ENCODE data around the gene DDX24. TPM values are rescaled to one million over a fixed set of nuclear protein-coding genes. Genes with fewer than 3 reads are reported as not detected.

DDX24 gene
- total RNA-seq, 2 donors from 2014 or later: 136 to 393 TPM

DNA sequence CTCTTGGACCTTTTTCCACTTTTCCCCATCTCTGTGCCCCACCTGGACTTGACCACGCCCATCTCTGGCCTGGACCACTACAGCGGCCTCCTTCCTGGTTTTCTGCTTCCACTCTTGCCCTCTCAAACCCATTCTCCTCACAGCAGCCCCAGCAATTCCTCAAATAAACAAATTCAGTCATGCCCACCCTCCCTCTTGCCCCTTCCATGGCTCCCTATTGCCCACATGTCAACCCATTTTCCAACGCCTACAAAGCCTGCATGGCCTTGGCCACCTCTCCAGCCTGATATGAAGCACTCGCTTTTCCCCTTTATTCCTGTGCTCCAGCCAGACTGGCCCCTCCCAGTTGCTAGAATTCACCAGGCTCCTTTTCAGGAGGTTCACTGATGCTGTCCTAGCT is 60.7 kb downstream of the DDX24 start:
- no peak for DNase-seq (ENCODE audit: low spot score)
- WGBS: 89% methylated on average over 4 of the region's 4 CpGs
- no peaks in the 10 kb centered on the region for H3K36me3 ChIP-seq
- no peaks in the 10 kb centered on the region for H3K27me3 ChIP-seq (replicated peaks; ENCODE audit: insufficient read depth)
- no peak for TF ChIP-seq POLR2A (IDR thresholded peaks at IDR 0.05)
- no peak for TF ChIP-seq CTCF (IDR thresholded peaks at IDR 0.05)
- no peak for TF ChIP-seq POLR2AphosphoS5 (IDR thresholded peaks at IDR 0.05)
- H3K9me3 ChIP-seq: no peaks in the 10 kb centered on the region
- no peak overlapping the region for H3K27ac ChIP-seq
- H3K4me3 ChIP-seq: no peak overlapping the region
- H3K4me1 ChIP-seq (replicated peaks): no peaks in the 10 kb centered on the region
- intact Hi-C loops (cut with DNase I): no loop called here

DNA sequence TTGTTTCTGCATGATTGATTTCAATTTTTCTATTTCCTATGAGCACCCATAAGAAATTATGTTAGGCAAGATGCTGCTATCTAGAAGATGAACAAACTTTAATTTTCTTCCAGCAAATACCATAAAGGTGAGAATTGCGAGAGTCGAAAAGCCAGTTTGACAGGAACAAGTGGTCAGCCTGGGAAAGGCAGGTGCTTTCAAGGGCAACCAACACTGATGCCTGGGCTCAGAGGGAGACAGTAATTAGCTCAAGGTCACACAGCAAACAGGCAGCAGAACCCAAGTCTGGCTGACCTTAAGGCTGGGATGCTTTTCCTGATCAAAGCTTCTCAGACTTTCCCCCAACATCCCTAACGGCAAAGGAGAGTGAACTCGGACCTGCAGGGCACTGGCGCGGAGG is 61.7 kb downstream of the DDX24 start:
- intact Hi-C loops (cut with DNase I): no loop called here
- Histone ChIP-seq H3K36me3 (no peaks in the 10 kb centered on the region), H3K4me1 (replicated peaks) (no peaks in the 10 kb centered on the region), H3K9me3 (no peaks in the 10 kb centered on the region), H3K27ac (no peak overlapping the region), H3K27me3 (replicated peaks; ENCODE audit: insufficient read depth) (no peaks in the 10 kb centered on the region), H3K4me3 (no peak overlapping the region)
- WGBS: 68% methylated on average over 6 of the region's 6 CpGs
- TF ChIP-seq POLR2A (IDR thresholded peaks at IDR 0.05) (no peak), POLR2AphosphoS5 (IDR thresholded peaks at IDR 0.05) (peak; percentile 15)
- no peak for DNase-seq (ENCODE audit: low spot score)

DNA sequence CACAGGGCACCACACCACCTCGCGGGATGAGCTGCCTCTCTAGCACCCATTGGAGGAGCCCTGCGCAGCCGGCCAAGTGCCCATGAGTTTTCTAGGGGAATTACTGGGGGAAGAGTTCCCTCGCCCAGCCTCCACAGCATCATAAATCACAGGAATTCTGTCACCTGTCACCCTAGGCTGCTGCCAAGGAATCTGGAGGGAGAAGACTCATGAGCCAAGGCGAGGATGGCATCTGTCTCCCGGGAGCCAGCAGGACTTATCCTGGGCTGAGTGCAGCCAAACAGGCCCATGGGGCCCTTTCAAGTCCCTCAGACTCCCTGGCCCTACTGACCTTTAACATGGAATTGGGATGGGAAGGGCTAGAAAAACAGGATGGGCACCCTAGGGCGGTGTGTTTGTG is 62.7 kb downstream of the DDX24 start:
- DNase-seq (ENCODE audit: low spot score): no peak
- H3K36me3 ChIP-seq: no peaks in the 10 kb centered on the region
- H3K9me3 ChIP-seq: no peaks in the 10 kb centered on the region
- no peak overlapping the region for H3K4me3 ChIP-seq
- no peaks in the 10 kb centered on the region for H3K27me3 ChIP-seq (replicated peaks; ENCODE audit: insufficient read depth)
- TF ChIP-seq POLR2A (IDR thresholded peaks at IDR 0.05): no peak
- TF ChIP-seq CTCF (IDR thresholded peaks at IDR 0.05): no peak
- no peak for TF ChIP-seq POLR2AphosphoS5 (IDR thresholded peaks at IDR 0.05)
- no peak overlapping the region for H3K27ac ChIP-seq
- 70% methylated on average over 8 of the region's 8 CpGs for WGBS
- intact Hi-C loops (cut with DNase I): no loop called here
- H3K4me1 ChIP-seq (replicated peaks): no peaks in the 10 kb centered on the region

GRCh38 chr14:94016446-94016976 is 64.5 kb downstream of the DDX24 start:
- no peak for DNase-seq (ENCODE audit: low spot score)
- Histone ChIP-seq H3K27me3 (replicated peaks; ENCODE audit: insufficient read depth) (no peaks in the 10 kb centered on the region), H3K9me3 (no peaks in the 10 kb centered on the region), H3K36me3 (no peaks in the 10 kb centered on the region), H3K4me1 (replicated peaks) (no peaks in the 10 kb centered on the region), H3K27ac (no peak overlapping the region), H3K4me3 (no peak overlapping the region)
- WGBS: 84% methylated on average over 8 of the region's 8 CpGs
- TF ChIP-seq POLR2A (IDR thresholded peaks at IDR 0.05) (no peak), CTCF (IDR thresholded peaks at IDR 0.05) (no peak), POLR2AphosphoS5 (IDR thresholded peaks at IDR 0.05) (no peak)
- intact Hi-C loops (cut with DNase I): no loop called here

- H3K4me1 ChIP-seq (replicated peaks): no peaks in the 10 kb centered on the region
- H3K27me3 ChIP-seq (replicated peaks; ENCODE audit: insufficient read depth): no peaks in the 10 kb centered on the region
- H3K36me3 ChIP-seq: no peaks in the 10 kb centered on the region
- no peak overlapping the region for H3K27ac ChIP-seq
- TF ChIP-seq POLR2AphosphoS5 (IDR thresholded peaks at IDR 0.05): no peak
- TF ChIP-seq CTCF (IDR thresholded peaks at IDR 0.05): no peak
- no peak overlapping the region for H3K4me3 ChIP-seq
- no peaks in the 10 kb centered on the region for H3K9me3 ChIP-seq
- WGBS: 91% methylated on average over 2 of the region's 2 CpGs
- intact Hi-C loops (cut with DNase I): no loop called here
- DNase-seq (ENCODE audit: low spot score): no peak
Measured at GRCh38 chr14:94015223-94015622, 65.8 kb downstream of the DDX24 start.

Data from prostate gland (tissue), 2 donors.